Mucosa of descending colon (tissue), 3 donors: ENCODE measurements around the gene SLTM. TPM values are rescaled to one million over a fixed set of nuclear protein-coding genes. Genes with fewer than 3 reads are reported as not detected.

Experiments used
- ATAC-seq: fragments of 200-7000 bp; cut with Tn5 transposase; one replicate; pipeline ENCODE4 v1.9.1; 2020; ENCODE audit warnings: mild to moderate bottlenecking, moderate library complexity
- DNase-seq, 3 donors: peaks; one replicate each; pipeline ENCODE4 v3.0.0-alpha.2; 2020
- H3K36me3 ChIP-seq: fragments of 200-600 bp; one replicate; pipeline ENCODE4 v1.8.0; 2021; ENCODE audit warnings: low read depth, mild to moderate bottlenecking
- H3K4me1 ChIP-seq: fragments of 200-600 bp; one replicate; pipeline ENCODE4 v1.8.0; 2021; ENCODE audit warnings: low read depth, mild to moderate bottlenecking
- H3K4me3 ChIP-seq: fragments of 200-600 bp; one replicate; pipeline ENCODE4 v1.8.0; 2021; ENCODE audit warnings: mild to moderate bottlenecking
- H3K9me3 ChIP-seq: fragments of 200-600 bp; one replicate; pipeline ENCODE4 v1.8.0; 2021; ENCODE audit warnings: mild to moderate bottlenecking
- CTCF ChIP-seq: fragments of 200-600 bp; IDR thresholded peaks from one replicate; pipeline ENCODE4 v1.8.0; 2022; ENCODE audit warnings: antibody characterized with exemption, mild to moderate bottlenecking
- intact Hi-C, 2 donors: fragments of 100-400 bp; cut with DNase I in 1 of 2; cut with micrococcal nuclease in 1 of 2; formaldehyde crosslinking; loops; one replicate each; pipeline versions ENCODE4 v1.11.0 to v1.11.1; 2022; cut with DNase I, micrococcal nuclease
- long read RNA-seq, 2 donors: library from polyadenylated mRNA; unstranded; transcript quantifications; one replicate each; pipeline ENCODE4 v2.0.0, GENCODE V29; 2019 to 2021
- total RNA-seq, 3 donors: library from RNA; stranded (reverse); fragmentation: NEBNext Ultra II Directional in 2 of 3; extraction: Animal tissue kit (Norgen Biotek cat#: 25700) in 2 of 3; gene quantifications; one replicate each; pipeline versions ENCODE4 v1.2.1 to v1.2.4, GENCODE V29; 2021 to 2023
- donor health status: DM: no; HTN: no; CAD: no; lungs with moderate emphysema.
- donor health status: DM: no; HTN: no; CAD: no.
- donor health status: DM: no; HTN: yes; CAD: no.

SLTM gene
- total RNA-seq, result 10 to 100 TPM; 75.6 to 94.7 (median 82.8) TPM
- long read RNA-seq, donor 1, full-length matches to known transcripts, result 18 of 78 reads
- long read RNA-seq, donor 1, partial matches to known transcripts, result 20 of 78 reads
- long read RNA-seq, donor 1, other reads (novel, unspliced or antisense), result 40 of 78 reads
- long read RNA-seq, donor 2, partial matches to known transcripts, result 38 of 50 reads
- long read RNA-seq, donor 2, other reads (novel, unspliced or antisense), result 10 of 50 reads

GRCh38 chr15:58933281-58934113 is at the start of gene SLTM:
Gene SLTM, minus strand, starts transcription at chr15:58933679. Its CDS starts 114 bp downstream, at chr15:58933565.
- intact Hi-C loops, result no loop called here
- ATAC-seq, result peak; percentile 95
- TF ChIP-seq CTCF, result no peak
- no peaks in the 10 kb centered on the region for H3K36me3 ChIP-seq
- no peaks in the 10 kb centered on the region for H3K9me3 ChIP-seq
- peak within 1 kb of the TSS; percentile 88 for H3K4me3 ChIP-seq
- H3K4me1 ChIP-seq, result peaks cover 13% of the 10 kb centered on the region
- peak; percentile 95 to 96 (median 96) for DNase-seq

DNA sequence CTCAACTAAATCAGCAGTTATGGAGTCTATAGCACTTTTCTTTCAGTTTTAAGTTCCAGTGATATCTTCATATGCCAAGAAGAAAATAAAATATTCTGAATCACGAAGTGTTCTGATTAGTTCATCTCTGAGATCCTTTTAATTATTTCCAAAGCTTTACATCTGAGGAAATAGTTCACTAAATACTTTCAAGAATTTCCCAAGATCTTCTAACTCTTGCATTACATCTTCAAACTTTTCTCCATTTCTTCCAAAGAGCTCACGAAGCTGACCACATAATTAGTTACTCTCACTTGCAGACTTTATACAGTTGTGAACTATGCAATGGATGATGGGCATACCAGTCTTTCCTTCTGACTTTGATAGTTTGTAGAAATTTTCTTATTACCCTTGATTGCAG is 49.8 kb upstream of the SLTM start:
- Histone ChIP-seq H3K4me3 (no peak overlapping the region), H3K36me3 (no peaks in the 10 kb centered on the region), H3K9me3 (no peaks in the 10 kb centered on the region), H3K4me1 (no peaks in the 10 kb centered on the region)
- ATAC-seq (no peak), DNase-seq (no peak)
- no peak for TF ChIP-seq CTCF
- intact Hi-C loops, result loop anchor here in 1 of 2 donors (10.0 kb wide), 1 partner anchor 512 kb away; no protein-coding TSS in a partner anchor

GRCh38 chr15:58981808-58982475 is 48.5 kb upstream of the SLTM start:
- no peak for ATAC-seq
- intact Hi-C loops, result loop anchor here in 1 of 2 donors (10.0 kb wide), 1 partner anchor 513 kb away; no protein-coding TSS in a partner anchor
- no peaks in the 10 kb centered on the region for H3K9me3 ChIP-seq

GRCh38 chr15:58980351-58980939 is 47.0 kb upstream of the SLTM start:
- H3K4me1 ChIP-seq, result no peaks in the 10 kb centered on the region
- H3K36me3 ChIP-seq, result no peaks in the 10 kb centered on the region
- DNase-seq (no peak), ATAC-seq (peak; percentile 34)
- TF ChIP-seq CTCF, result no peak
- H3K4me3 ChIP-seq, result no peak overlapping the region
- intact Hi-C loops, result loop anchor here in 1 of 2 donors (10.0 kb wide), 1 partner anchor 514 kb away; no protein-coding TSS in a partner anchor
- H3K9me3 ChIP-seq, result no peaks in the 10 kb centered on the region

More at GRCh38 chr15:58981808-58982475, 48.5 kb upstream of the SLTM start:
- no peaks in the 10 kb centered on the region for H3K4me1 ChIP-seq
- no peaks in the 10 kb centered on the region for H3K36me3 ChIP-seq
- no peak for TF ChIP-seq CTCF
- DNase-seq, result no peak
- no peak overlapping the region for H3K4me3 ChIP-seq

DNA sequence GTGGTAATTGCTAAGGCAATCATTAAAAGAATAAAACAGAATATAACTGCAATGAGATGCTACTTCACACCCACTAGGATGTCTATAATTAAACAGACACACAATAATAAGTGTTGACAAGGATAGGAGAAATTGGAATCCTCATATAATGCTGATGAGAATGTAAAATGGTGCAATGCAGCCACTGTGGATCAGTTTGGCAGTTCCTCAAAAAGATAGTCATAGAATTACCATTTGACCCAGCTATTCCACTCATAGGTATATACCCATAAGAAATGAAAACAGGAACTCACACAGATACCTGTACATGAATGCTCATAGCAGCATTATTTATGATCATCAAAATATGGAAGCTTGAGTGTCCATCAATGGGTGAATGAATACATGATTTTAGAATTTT is 44.4 kb upstream of the SLTM start:
- DNase-seq (no peak), ATAC-seq (no peak)
- intact Hi-C loops, result no loop called here
- Histone ChIP-seq H3K4me1 (no peaks in the 10 kb centered on the region), H3K36me3 (no peaks in the 10 kb centered on the region), H3K9me3 (no peaks in the 10 kb centered on the region), H3K4me3 (no peak overlapping the region)
- no peak for TF ChIP-seq CTCF
